B cell (primary cell): ENCODE data around the gene FSIP1.

Experiments
- CTCF ChIP-seq: fragments of 200-600 bp; IDR thresholded peaks from one replicate; pipeline ENCODE4 v1.8.0; 2022; ENCODE audit warnings: antibody characterized with exemption, mild to moderate bottlenecking
- EZH2 ChIP-seq: IDR thresholded peaks from 2 replicates; pipeline ENCODE4 v1.6.1; 2012; ENCODE audit warnings: borderline replicate concordance, low read depth, mild to moderate bottlenecking, moderate library complexity, low read length; ENCODE audit not compliant: insufficient read depth, poor library complexity, severe bottlenecking

- TF ChIP-seq CTCF (no peak), EZH2 (no peak)
Observed at GRCh38 chr15:39828374-39828931, 45.8 kb upstream of the FSIP1 start.
